ENCODE results near the gene CPNE8. TPM values are rescaled to one million over a fixed set of nuclear protein-coding genes. Genes with fewer than 3 reads are reported as not detected.

Gene CPNE8
- total RNA-seq, 2 experiments from 2014 or later = not detected

DNA sequence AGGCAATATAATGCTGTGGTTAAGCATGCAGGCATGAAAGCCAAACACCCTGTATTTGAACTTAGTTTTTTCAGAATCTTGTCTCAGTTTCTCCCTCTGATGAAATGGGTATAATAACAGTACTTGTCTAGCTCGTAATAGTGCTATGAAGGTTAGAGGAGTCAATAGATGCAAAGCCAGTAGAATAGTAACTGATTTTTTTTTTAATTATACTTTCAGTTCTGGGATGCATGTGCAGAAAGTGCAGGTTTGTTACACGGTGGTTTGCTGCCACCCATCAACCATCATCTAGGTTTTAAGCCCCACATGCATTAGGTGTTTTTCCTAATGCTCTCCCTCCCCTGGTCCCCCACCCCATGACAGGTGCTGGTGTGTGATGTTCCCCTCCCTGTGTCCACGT, 87.4 kb downstream of the CPNE8 start:
- ChIA-PET POLR2A (interaction anchor here (0.7 kb wide), 1 partner anchor 742 kb away, joined by 5 read pairs; no protein-coding TSS in a partner anchor), CTCF (ENCODE audit: unreplicated experiment) (no interaction called here)
- intact Hi-C loops (cut with micrococcal nuclease; ENCODE audit: unreplicated experiment) = no loop called here

DNA sequence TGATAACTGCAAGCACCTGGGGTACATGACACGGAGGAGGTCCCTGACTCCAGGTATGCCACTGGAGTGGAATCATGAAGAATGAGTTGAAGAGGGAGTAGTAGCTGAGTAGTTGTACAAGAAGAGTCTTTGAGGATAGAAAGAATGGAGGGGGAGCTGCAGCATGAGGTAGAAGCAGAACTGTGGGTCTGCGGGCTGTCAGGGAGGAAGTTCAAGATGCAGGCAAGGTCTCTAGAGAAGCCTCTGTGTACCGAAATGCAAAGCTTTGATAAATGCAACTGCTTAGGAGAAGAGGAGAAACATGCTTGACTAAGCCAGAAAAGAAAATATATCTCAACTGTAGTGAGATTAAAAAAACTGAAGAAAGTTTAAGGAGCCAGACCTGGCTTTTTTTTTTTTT, 91.5 kb downstream of the CPNE8 start:
- no peaks in the 10 kb centered on the region for H3K9me3 ChIP-seq (ENCODE audit: low read length)
- H3K36me3 ChIP-seq (ENCODE audit: insufficient read depth, low read length) = no peaks in the 10 kb centered on the region
- H3K27ac ChIP-seq (ENCODE audit: low read depth, low read length, poor library complexity, severe bottlenecking) = no peak overlapping the region
- H3K79me2 ChIP-seq (ENCODE audit: insufficient read depth, low read depth, low read length) = no peaks in the 10 kb centered on the region
- H3K9me2 ChIP-seq (ENCODE audit: insufficient read depth, low read length) = no peaks in the 10 kb centered on the region
- CTCF ChIA-PET (ENCODE audit: unreplicated experiment) = no interaction called here
- H2AFZ ChIP-seq (ENCODE audit: low read length) = no peak overlapping the region
- intact Hi-C loops (cut with micrococcal nuclease; ENCODE audit: unreplicated experiment) = no loop called here
- no peak overlapping the region for H3K4me2 ChIP-seq (ENCODE audit: low read length)
- DNase-seq (ENCODE audit: low spot score) = no peak
- H3K4me1 ChIP-seq (ENCODE audit: insufficient read depth, low read length, poor library complexity, severe bottlenecking) = no peaks in the 10 kb centered on the region
- no peak for TF ChIP-seq EZH2phosphoT487 (IDR thresholded peaks at IDR 0.05; ENCODE audit: borderline replicate concordance, low read depth, low read length)
- TF ChIP-seq, protein P1, sequence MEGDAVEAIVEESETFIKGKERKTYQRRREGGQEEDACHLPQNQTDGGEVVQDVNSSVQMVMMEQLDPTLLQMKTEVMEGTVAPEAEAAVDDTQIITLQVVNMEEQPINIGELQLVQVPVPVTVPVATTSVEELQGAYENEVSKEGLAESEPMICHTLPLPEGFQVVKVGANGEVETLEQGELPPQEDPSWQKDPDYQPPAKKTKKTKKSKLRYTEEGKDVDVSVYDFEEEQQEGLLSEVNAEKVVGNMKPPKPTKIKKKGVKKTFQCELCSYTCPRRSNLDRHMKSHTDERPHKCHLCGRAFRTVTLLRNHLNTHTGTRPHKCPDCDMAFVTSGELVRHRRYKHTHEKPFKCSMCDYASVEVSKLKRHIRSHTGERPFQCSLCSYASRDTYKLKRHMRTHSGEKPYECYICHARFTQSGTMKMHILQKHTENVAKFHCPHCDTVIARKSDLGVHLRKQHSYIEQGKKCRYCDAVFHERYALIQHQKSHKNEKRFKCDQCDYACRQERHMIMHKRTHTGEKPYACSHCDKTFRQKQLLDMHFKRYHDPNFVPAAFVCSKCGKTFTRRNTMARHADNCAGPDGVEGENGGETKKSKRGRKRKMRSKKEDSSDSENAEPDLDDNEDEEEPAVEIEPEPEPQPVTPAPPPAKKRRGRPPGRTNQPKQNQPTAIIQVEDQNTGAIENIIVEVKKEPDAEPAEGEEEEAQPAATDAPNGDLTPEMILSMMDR (conservative IDR thresholded peaks at IDR 0.05; ENCODE audit: low read length) = no peak
- no TSS peak for BruUV-seq (replicated peaks)
- POLR2A ChIA-PET = no interaction called here
- no peaks in the 10 kb centered on the region for H4K20me1 ChIP-seq (ENCODE audit: insufficient read depth, low read length)
- H3K4me3 ChIP-seq (ENCODE audit: low read depth, low read length, poor library complexity, severe bottlenecking) = no peak overlapping the region

More for the DNA sequence above, 87.4 kb downstream of the CPNE8 start:
- Histone ChIP-seq H3K27ac (ENCODE audit: low read depth, low read length, poor library complexity, severe bottlenecking) (no peak overlapping the region), H3K4me1 (ENCODE audit: insufficient read depth, low read length, poor library complexity, severe bottlenecking) (no peaks in the 10 kb centered on the region), H3K9me2 (ENCODE audit: insufficient read depth, low read length) (no peaks in the 10 kb centered on the region), H3K36me3 (ENCODE audit: insufficient read depth, low read length) (no peaks in the 10 kb centered on the region), H3K4me3 (ENCODE audit: low read depth, low read length, poor library complexity, severe bottlenecking) (no peak overlapping the region), H3K79me2 (ENCODE audit: insufficient read depth, low read depth, low read length) (no peaks in the 10 kb centered on the region), H2AFZ (ENCODE audit: low read length) (no peak overlapping the region), H3K4me2 (ENCODE audit: low read length) (no peak overlapping the region), H3K9me3 (ENCODE audit: low read length) (0 out of 2 replicates have a peak, but pooled peaks cover 4% of the 10 kb centered on the region), H4K20me1 (ENCODE audit: insufficient read depth, low read length) (no peaks in the 10 kb centered on the region)
- no peak for DNase-seq (ENCODE audit: low spot score)
- TF ChIP-seq EZH2phosphoT487 (IDR thresholded peaks at IDR 0.05; ENCODE audit: borderline replicate concordance, low read depth, low read length) = no peak
- TF ChIP-seq, protein P1 (conservative IDR thresholded peaks at IDR 0.05; ENCODE audit: low read length) = no peak
- no TSS peak for BruUV-seq (replicated peaks)

DNA sequence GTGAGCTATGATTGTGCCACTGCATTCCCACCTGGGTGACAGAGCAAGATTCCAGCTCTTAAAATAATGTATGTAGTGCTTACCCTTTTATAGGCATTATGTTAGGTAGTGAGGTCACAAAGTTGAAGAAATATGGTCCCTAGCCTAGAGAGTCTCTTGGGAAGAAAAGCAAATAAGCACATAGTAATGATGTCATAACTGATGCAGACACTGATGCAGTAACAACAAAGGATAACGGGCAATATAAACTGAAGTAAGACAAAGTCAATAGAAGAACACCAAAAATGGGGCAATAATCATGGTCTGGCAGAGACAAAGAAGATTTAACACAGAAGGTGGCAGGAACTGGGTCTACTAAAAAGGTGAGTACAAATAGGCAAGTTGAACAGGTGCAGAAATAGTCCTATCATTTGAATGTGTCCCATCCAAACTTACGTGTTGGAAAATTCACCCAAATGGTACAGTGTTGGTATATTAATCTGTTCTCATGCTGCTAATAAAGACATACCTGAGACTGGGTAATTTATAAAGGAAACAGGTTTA, 93.5 kb downstream of the CPNE8 start:
- CTCF ChIA-PET (ENCODE audit: unreplicated experiment) = no interaction called here
- intact Hi-C loops (cut with micrococcal nuclease; ENCODE audit: unreplicated experiment) = no loop called here
- TF ChIP-seq, protein P1 (conservative IDR thresholded peaks at IDR 0.05; ENCODE audit: low read length) = no peak
- TF ChIP-seq EZH2phosphoT487 (IDR thresholded peaks at IDR 0.05; ENCODE audit: borderline replicate concordance, low read depth, low read length) = no peak
- no peaks in the 10 kb centered on the region for H4K20me1 ChIP-seq (ENCODE audit: insufficient read depth, low read length)
- no peaks in the 10 kb centered on the region for H3K9me3 ChIP-seq (ENCODE audit: low read length)
- H3K4me3 ChIP-seq (ENCODE audit: low read depth, low read length, poor library complexity, severe bottlenecking) = no peak overlapping the region
- H3K36me3 ChIP-seq (ENCODE audit: insufficient read depth, low read length) = no peaks in the 10 kb centered on the region
- no peak overlapping the region for H3K27ac ChIP-seq (ENCODE audit: low read depth, low read length, poor library complexity, severe bottlenecking)
- no peaks in the 10 kb centered on the region for H3K9me2 ChIP-seq (ENCODE audit: insufficient read depth, low read length)
- no TSS peak for BruUV-seq (replicated peaks)
- H3K4me2 ChIP-seq (ENCODE audit: low read length) = no peak overlapping the region
- no peak for DNase-seq (ENCODE audit: low spot score)
- H2AFZ ChIP-seq (ENCODE audit: low read length) = no peak overlapping the region
- no peaks in the 10 kb centered on the region for H3K79me2 ChIP-seq (ENCODE audit: insufficient read depth, low read depth, low read length)
- no peaks in the 10 kb centered on the region for H3K4me1 ChIP-seq (ENCODE audit: insufficient read depth, low read length, poor library complexity, severe bottlenecking)
- POLR2A ChIA-PET = no interaction called here

All from OCI-LY7 (cell line).